Measurements from ENCODE around the gene TNXB.

DNA sequence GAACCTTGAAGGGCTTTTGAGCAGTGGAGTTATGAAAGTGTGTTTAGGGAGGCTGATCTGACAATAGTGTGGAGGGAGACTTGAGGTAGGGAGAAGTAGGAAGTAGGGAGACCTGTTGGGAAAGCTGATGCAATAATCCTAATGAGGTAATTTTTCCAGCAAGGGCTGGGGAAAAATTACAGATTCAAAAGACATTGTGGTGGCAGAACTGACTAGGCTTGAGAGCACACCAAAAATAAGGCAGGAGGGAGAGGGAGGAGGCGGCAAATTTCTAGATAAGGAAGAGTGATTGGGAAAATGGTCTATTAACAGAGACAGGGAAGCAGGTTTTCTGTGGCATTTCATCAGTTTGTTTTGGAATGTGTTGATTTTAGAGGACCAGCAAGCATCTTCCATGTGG lies 37.1 kb upstream of the TNXB start:
- TF ChIP-seq POLR2A (IDR thresholded peaks at IDR 0.05; ENCODE audit: low read length) (no peak), CTCF (IDR thresholded peaks at IDR 0.05) (no peak), HMGXB4 (CRISPR knock-in tag; IDR thresholded peaks at IDR 0.05; ENCODE audit: borderline replicate concordance) (no peak), PBX3 (IDR thresholded peaks at IDR 0.05) (no peak), FOSL2 (IDR thresholded peaks at IDR 0.05) (no peak), FOSL2 (CRISPR knock-in tag; IDR thresholded peaks at IDR 0.05) (no peak), GATA3 (IDR thresholded peaks at IDR 0.05; ENCODE audit: borderline replicate concordance) (no peak), NR3C1 (IDR thresholded peaks at IDR 0.05) (no peak)
